ENCODE measurements around the gene MAB21L2.

The MAB21L2 gene

GRCh38 chr4:150581641-150582051 lies 305 bp upstream of the MAB21L2 start:
- Histone ChIP-seq H3K9me3 (replicated peaks; ENCODE audit: insufficient read depth, low read length) (no peaks in the 10 kb centered on the region), H4K20me1 (ENCODE audit: insufficient read depth, low read length) (no peaks in the 10 kb centered on the region), H3F3A (ENCODE audit: insufficient read depth, low read length) (no peaks in the 10 kb centered on the region), H3K36me3 (replicated peaks; ENCODE audit: insufficient read depth, low read length) (no peaks in the 10 kb centered on the region; the same call in 1 of the 2 replicates), H3K27me3 (replicated peaks; ENCODE audit: insufficient read depth, low read length) (no peaks in the 10 kb centered on the region), H2AFZ (ENCODE audit: low read length) (no peak overlapping the region), H3K9me2 (replicated peaks; ENCODE audit: insufficient read depth, low read length) (no peaks in the 10 kb centered on the region), H3K4me1 (ENCODE audit: low read length) (no peaks in the 10 kb centered on the region), H3K4me2 (ENCODE audit: low read depth, low read length) (no peak overlapping the region), H3K27ac (ENCODE audit: low read length) (no peak overlapping the region), H3K9ac (ENCODE audit: low read length) (no peak overlapping the region), H3K4me3 (ENCODE audit: low read length) (no peak overlapping the region), H3K79me2 (ENCODE audit: low read length) (no peaks in the 10 kb centered on the region)
- TF ChIP-seq EZH2 (optimal IDR thresholded peaks at IDR 0.05; ENCODE audit: low read depth, low read length) (no peak), CTCF (IDR thresholded peaks at IDR 0.05; ENCODE audit: low read length) (no peak), EZH2phosphoT487 (IDR thresholded peaks at IDR 0.05; ENCODE audit: low read length) (no peak)
- DNase-seq = no peak

GRCh38 chr4:150582873-150583286 lies 929 bp downstream of the MAB21L2 start:
- no peak overlapping the region for H2AFZ ChIP-seq (ENCODE audit: low read length)
- no peaks in the 10 kb centered on the region for H3F3A ChIP-seq (ENCODE audit: insufficient read depth, low read length)
- no peaks in the 10 kb centered on the region for H3K4me1 ChIP-seq (ENCODE audit: low read length)
- no peak overlapping the region for H3K4me2 ChIP-seq (ENCODE audit: low read depth, low read length)
- TF ChIP-seq EZH2 (optimal IDR thresholded peaks at IDR 0.05; ENCODE audit: low read depth, low read length) (no peak), CTCF (IDR thresholded peaks at IDR 0.05; ENCODE audit: low read length) (no peak), EZH2phosphoT487 (IDR thresholded peaks at IDR 0.05; ENCODE audit: low read length) (no peak)
- H3K27me3 ChIP-seq (replicated peaks; ENCODE audit: insufficient read depth, low read length) = no peaks in the 10 kb centered on the region
- H3K27ac ChIP-seq (ENCODE audit: low read length) = no peak overlapping the region
- no peak for DNase-seq
- no peaks in the 10 kb centered on the region for H3K9me2 ChIP-seq (replicated peaks; ENCODE audit: insufficient read depth, low read length)
- no peak overlapping the region for H3K9ac ChIP-seq (ENCODE audit: low read length)
- H3K4me3 ChIP-seq (ENCODE audit: low read length) = no peak overlapping the region
- H3K36me3 ChIP-seq (replicated peaks; ENCODE audit: insufficient read depth, low read length) = no peaks in the 10 kb centered on the region; the same call in 1 of the 2 replicates
- no peaks in the 10 kb centered on the region for H3K9me3 ChIP-seq (replicated peaks; ENCODE audit: insufficient read depth, low read length)
- H3K79me2 ChIP-seq (ENCODE audit: low read length) = no peaks in the 10 kb centered on the region
- H4K20me1 ChIP-seq (ENCODE audit: insufficient read depth, low read length) = no peaks in the 10 kb centered on the region

- Histone ChIP-seq H2AFZ (ENCODE audit: low read length) (no peak overlapping the region), H3K4me1 (ENCODE audit: low read length) (no peaks in the 10 kb centered on the region), H3K9ac (ENCODE audit: low read length) (no peak overlapping the region), H3K4me2 (ENCODE audit: low read depth, low read length) (no peak overlapping the region), H3K79me2 (ENCODE audit: low read length) (no peaks in the 10 kb centered on the region), H3K27me3 (replicated peaks; ENCODE audit: insufficient read depth, low read length) (no peaks in the 10 kb centered on the region), H3F3A (ENCODE audit: insufficient read depth, low read length) (no peaks in the 10 kb centered on the region), H3K27ac (ENCODE audit: low read length) (no peak overlapping the region), H4K20me1 (ENCODE audit: insufficient read depth, low read length) (no peaks in the 10 kb centered on the region), H3K36me3 (replicated peaks; ENCODE audit: insufficient read depth, low read length) (no peaks in the 10 kb centered on the region; the same call in 1 of the 2 replicates), H3K9me2 (replicated peaks; ENCODE audit: insufficient read depth, low read length) (no peaks in the 10 kb centered on the region), H3K4me3 (ENCODE audit: low read length) (no peak overlapping the region), H3K9me3 (replicated peaks; ENCODE audit: insufficient read depth, low read length) (no peaks in the 10 kb centered on the region)
- DNase-seq = no peak
- TF ChIP-seq EZH2phosphoT487 (IDR thresholded peaks at IDR 0.05; ENCODE audit: low read length) (no peak), CTCF (IDR thresholded peaks at IDR 0.05; ENCODE audit: low read length) (no peak), EZH2 (optimal IDR thresholded peaks at IDR 0.05; ENCODE audit: low read depth, low read length) (no peak)
Measured at GRCh38 chr4:150583287-150584110, 1.5 kb downstream of the MAB21L2 start.

Data from MM.1S (cell line).